Activated CD4-positive, alpha-beta T cell treated with anti-CD3 and anti-CD28 coated beads for 48 hours (primary cell): ENCODE results near the gene SEC23B.

Experiments used
- DNase-seq: peaks from one replicate; pipeline ENCODE4 v3.0.0-alpha.2; 2020

Gene SEC23B

DNA sequence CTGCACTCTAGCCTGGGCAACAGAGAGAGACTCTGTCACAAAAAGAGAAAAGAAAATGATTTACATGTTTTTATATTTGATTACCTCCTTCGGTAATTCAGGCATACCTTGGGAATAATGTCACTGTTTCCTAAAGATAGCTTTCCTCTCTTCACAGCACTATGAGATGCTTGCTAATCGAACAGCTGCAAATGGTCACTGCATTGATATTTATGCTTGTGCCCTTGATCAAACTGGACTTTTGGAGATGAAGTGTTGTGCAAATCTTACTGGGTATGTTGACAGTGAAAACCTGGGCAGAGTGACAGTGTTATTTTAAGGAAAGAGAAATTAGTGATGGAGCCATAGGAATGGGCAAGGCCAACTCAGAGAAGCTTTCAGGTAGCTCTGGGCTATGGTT is 19.6 kb downstream of the SEC23B start:
- no peak for DNase-seq

GRCh38 chr20:18527836-18528235 is 20.1 kb downstream of the SEC23B start:
- no peak for DNase-seq

GRCh38 chr20:18529041-18529440 is 21.3 kb downstream of the SEC23B start:
- DNase-seq, result no peak

GRCh38 chr20:18532626-18533025 is 24.9 kb downstream of the SEC23B start:
- DNase-seq, result no peak

DNA sequence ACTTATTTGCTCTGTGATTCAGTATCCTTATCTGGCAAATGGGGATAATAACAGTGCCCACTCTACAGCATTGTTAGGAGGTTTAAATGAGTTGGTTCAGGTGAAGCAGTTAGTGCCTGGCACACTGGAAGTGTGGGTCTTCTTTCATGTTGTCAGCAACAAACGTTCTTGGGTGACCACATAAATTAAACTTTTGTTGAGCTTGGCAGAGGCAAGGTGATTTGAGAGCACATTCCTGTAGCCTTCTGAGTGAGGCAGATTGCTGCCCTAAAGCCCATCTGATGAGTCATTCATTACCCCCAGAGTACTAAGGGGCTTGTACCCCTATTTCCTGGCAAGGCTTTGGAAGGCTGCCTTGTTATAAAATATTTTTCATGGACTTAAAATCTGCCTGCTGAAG is 25.8 kb downstream of the SEC23B start:
- DNase-seq, result no peak

DNA sequence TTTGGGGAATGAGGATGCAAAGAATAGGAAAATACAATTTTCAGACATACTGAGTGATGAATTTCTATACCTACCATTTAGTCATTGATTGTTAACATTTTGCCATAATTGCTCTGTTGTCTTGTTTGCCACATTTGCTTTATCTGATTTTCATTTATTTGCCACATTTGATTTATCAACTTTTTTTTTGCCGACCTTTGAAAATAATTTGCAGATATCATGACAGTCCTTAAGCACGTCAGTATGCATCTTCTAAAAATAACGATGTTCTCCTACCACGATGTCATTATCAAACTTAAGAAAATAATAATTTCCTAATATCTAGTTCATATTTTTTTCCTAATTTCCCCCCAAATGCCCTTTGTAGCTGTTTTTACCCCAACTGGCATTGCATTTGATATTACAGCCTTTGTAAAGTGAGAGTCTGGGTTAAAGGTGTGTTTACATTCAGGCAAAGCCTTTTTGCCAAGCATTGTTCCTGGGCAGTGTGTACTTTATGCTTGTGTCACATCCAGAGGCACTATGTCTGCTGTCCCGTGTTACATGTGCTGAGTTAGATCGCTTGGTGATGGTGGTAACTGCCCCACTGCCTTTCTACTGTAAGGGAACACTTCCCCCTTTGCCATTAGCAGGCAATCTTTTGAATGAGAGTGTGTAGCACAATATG is 26.4 kb downstream of the SEC23B start:
- DNase-seq, result no peak

- DNase-seq, result no peak
Observed at GRCh38 chr20:18537651-18538050, 29.9 kb downstream of the SEC23B start.

DNA sequence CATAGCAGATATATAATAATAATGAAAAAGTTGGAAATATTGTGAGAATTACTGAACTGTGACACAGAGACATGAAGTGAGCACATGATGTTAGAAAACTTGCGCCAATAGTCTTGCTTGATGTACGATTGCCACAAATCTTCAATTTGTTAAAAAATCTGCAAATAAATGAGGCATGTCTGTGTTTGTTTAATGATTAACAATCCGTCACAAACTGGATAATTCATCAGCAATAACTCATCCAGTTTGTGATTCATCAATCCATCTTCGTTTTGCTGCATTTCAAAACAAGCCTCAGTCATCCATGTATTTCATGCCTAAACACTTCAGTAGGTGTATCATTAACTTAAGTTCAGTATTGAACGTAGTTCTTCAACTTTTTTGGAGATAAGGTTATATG is 34.0 kb downstream of the SEC23B start:
- DNase-seq, result no peak

- DNase-seq, result no peak
Observed at GRCh38 chr20:18543216-18543615, 35.5 kb downstream of the SEC23B start.

DNA sequence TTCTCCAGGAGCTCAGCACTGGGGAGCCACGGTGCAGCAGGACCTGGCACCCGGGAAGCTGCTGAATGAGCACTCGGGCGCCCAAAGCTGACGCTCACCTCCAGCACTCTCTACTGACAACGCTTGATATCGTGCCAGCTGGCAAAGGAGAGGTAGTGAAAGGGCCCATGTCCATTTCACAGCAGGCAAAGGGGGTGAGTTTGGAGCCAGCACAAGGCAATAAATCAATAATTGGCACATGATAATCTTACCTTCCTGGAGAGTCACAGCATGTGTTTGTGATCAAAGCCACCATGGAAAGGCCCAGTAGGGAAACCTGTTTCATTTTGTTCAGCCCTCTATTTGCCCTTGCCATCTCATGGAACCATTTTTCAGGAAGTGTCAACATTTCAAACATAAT is 36.2 kb downstream of the SEC23B start:
- DNase-seq, result no peak

DNA sequence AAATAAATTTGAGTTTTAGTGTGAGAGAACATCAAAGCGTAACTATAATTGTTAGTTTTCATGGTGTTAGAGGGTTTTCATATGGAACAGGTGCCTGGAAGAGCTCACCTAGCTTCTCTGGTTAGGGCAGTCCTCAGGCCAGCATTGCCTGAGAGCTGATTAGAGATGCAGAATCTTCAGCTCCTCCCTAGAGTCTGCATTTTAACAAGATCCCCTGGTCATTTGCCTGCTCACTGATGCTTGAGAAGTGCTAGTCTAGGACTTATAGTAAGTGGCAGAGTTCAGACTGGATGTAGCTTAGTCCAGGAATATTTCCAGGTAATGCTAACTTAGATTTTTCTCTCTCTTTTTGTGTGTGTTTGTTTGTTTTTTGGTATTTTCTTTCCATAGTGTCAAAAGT is 37.8 kb downstream of the SEC23B start:
- DNase-seq, result no peak

DNA sequence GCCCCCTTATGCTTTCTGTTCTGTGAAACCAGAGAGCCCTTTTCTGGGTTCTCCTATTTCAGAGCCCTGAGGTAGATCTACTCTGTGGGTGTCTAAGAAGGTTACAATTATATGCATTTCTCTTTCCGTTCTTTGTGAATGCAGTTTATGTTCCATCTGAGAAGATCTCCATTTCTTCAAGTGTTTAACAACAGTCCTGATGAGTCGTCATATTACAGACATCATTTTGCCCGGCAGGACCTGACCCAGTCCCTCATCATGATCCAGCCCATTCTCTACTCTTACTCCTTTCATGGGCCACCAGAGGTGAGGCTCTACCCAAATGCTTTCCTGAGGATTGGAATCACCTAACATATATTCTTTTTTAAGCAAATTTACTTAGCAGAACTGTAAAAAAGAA is 40.7 kb downstream of the SEC23B start:
- DNase-seq, result no peak

GRCh38 chr20:18553746-18554145 is 46.0 kb downstream of the SEC23B start:
- DNase-seq, result no peak

- DNase-seq, result peak; percentile 96
Observed at GRCh38 chr20:18566892-18567738, 59.4 kb downstream of the SEC23B start, which contains the start of gene SMIM26. Gene SMIM26 (plus strand): TSS chr20:18567432. CDS start chr20:18567479, 47 bp downstream.

DNA sequence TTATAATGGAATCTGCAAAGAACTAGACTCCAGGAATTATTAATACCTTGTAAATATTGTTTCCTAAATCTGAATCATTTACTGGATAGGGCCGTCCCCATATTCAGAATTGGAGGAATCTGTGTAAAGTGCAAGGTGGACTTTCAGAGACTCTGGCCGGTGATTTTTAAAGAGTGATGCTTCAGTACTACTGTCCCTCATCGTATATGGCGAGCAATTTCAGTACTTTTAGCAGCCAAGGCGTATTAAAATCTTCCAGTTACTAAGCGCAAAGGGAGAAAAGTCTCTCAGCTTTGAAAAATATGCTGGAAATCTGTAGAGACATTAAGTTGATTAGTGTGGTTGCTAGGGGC is 60.0 kb downstream of the SEC23B start:
- DNase-seq, result no peak

- no peak for DNase-seq
Observed at GRCh38 chr20:18571009-18571408, 63.3 kb downstream of the SEC23B start.

DNA sequence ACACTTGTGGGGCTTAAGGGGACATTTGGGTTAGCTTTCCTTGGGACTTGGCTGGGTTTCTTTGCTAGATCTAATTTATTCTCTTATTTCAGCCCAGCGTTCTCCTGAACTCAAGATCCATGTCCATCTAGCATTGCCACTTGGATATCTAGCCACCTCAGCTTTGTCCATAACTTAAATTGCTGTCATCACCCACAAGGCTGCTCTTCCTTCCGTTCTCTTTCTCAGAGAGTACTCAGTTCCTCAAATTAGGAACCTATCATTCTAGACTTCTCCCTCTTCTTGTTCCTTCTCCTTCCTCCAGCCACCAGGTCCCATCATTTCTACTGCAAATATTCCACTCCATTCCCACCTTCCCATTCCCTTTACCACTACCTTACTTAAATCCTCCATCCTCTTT is 63.8 kb downstream of the SEC23B start:
- DNase-seq, result no peak

DNA sequence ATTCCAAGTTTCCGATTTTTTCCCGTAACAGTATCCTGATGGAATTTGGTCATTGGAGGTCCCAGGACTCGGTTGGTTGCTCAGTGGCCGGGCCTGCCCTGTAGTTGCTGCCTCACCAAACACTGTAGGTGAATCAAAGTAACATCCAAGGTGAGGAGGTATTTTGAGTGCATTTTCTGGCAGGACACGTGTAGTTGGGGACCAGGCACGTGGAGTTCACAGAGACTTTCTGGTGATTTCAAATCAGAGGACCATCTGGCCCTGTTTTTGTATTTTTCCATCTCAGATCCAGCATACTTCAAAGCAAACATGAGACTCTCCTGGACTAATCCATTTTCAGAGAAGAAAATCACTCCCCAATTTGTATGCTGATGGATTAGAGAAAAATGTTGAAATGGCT is 70.2 kb downstream of the SEC23B start:
- no peak for DNase-seq

- no peak for DNase-seq
Observed at GRCh38 chr20:18578581-18578980, 70.8 kb downstream of the SEC23B start.

DNA sequence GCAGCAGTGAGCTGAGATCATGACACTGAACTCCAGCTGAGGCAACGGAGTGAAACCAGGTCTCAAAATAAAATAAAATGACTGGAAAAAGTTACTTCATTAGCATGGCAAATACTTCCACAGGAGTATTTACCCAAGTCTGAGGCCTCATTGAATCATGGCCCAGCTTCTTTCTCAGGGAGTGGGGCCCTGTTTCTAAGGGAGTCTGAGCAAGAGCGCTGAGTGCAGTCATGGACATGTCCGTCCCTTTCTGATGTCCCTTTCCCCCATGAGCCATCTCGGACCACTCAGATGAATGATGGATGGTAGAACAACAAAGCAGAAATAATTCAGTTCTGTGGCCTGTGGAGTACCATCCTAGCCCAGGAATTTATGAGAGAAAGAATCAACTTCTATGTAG is 72.3 kb downstream of the SEC23B start:
- DNase-seq, result no peak

GRCh38 chr20:18585134-18585533 is 77.4 kb downstream of the SEC23B start:
- DNase-seq, result no peak

GRCh38 chr20:18587665-18588573 is 80.2 kb downstream of the SEC23B start, which contains the start of gene DTD1:
Gene DTD1 (plus strand): TSS chr20:18588054. CDS start chr20:18588073, 19 bp downstream.
- DNase-seq, result peak; percentile 95

DNA sequence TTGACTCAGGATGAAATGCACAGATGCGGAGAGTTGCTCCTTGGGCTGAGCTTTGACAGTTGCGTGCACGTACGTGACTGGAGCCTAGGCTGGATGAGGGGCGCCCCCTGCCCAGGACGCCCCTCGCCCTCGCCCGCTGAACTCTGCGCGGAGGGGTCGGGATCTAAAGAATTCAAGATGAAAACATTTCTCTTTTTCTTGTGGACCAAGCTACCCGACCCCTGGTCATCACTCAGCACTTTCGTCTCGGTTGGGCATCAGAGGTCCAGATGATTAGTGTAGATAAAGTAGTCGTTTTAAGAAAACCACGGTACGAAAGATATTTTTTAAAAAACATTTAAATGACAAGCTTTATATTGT is 80.8 kb downstream of the SEC23B start:
- DNase-seq, result no peak
